H1 (cell line): ENCODE data around the gene ODAPH. TPM values are rescaled to one million over a fixed set of nuclear protein-coding genes. Genes with fewer than 3 reads are reported as not detected.

ENCODE experiments used
- CTCF ChIA-PET: fragments of 300-600 bp; sonication (Branson Sonifier 250); formaldehyde crosslinking; loops from one replicate; lab custom pipeline; 2021; ENCODE audit not compliant: partially characterized antibody; lab: Charles Lee
- POLR2A ChIA-PET: fragments of 300-600 bp; sonication (Branson Sonifier 250); formaldehyde crosslinking; loops from one replicate; lab custom pipeline; 2021; ENCODE audit warnings: inconsistent platforms; ENCODE audit not compliant: partially characterized antibody; lab: Charles Lee
- DNase-seq, 2 experiments: peaks; one replicate each; pipeline versions ENCODE4 v3.0.0 to v3.0.0-alpha.2; 2010 to 2022; ENCODE audit warnings: low spot score in 2 of 2, low read depth in 1 of 2, mixed read lengths in 1 of 2
- FAIRE-seq: peaks from 2 replicates; lab custom pipeline; 2011; peaks lifted over from hg19 to GRCh38; lab: Jason Lieb, UNC
- H2AFZ ChIP-seq: 2 replicates; pipeline ENCODE4 v1.8.1; 2012; ENCODE audit warnings: low read length, inconsistent platforms
- H2AK5ac ChIP-seq: 2 replicates; pipeline ENCODE4 v1.6.1; 2013; ENCODE audit warnings: low read depth, low read length
- H2BK120ac ChIP-seq: replicated peaks from 2 replicates; pipeline ENCODE3; 2013; ENCODE audit warnings: low read depth, low read length, inconsistent platforms
- H2BK12ac ChIP-seq: 2 replicates; pipeline ENCODE4 v1.6.1; 2013; ENCODE audit warnings: low read depth, low read length
- H2BK15ac ChIP-seq: 2 replicates; pipeline ENCODE4 v1.6.1; 2013; ENCODE audit warnings: low read length
- H2BK20ac ChIP-seq: 2 replicates; pipeline ENCODE4 v1.6.1; 2013; ENCODE audit warnings: low read length
- H2BK5ac ChIP-seq: 2 replicates; pipeline ENCODE4 v1.6.1; 2013; ENCODE audit warnings: low read depth, low read length
- H3K14ac ChIP-seq: 2 replicates; pipeline ENCODE4 v1.6.1; 2013; ENCODE audit warnings: inconsistent platforms; ENCODE audit not compliant: insufficient read length
- H3K18ac ChIP-seq: 2 replicates; pipeline ENCODE4 v1.6.1; 2013; ENCODE audit warnings: low read length; ENCODE audit errors: extremely low read depth
- H3K23ac ChIP-seq: 2 replicates; pipeline ENCODE4 v1.6.1; 2013; ENCODE audit warnings: inconsistent platforms; ENCODE audit not compliant: insufficient read length
- H3K23me2 ChIP-seq: 2 replicates; pipeline ENCODE4 v1.6.1; 2013; ENCODE audit warnings: low read depth, low read length
- H3K27ac ChIP-seq: 2 replicates; pipeline ENCODE4 v1.6.1; 2011; ENCODE audit warnings: low read depth, low read length, inconsistent platforms
- H3K27me3 ChIP-seq, 4 experiments: replicated peaks in 1 of 4; 1 replicate in 1 of 4; 2 replicates in 3 of 4; pipeline versions ENCODE4 v1.6.1 to v1.8.1; 2011 to 2013; ENCODE audit warnings: low read length in 3 of 4, mild to moderate bottlenecking in 3 of 4, inconsistent platforms in 2 of 4, mixed read lengths in 2 of 4, moderate library complexity in 1 of 4; ENCODE audit not compliant: control insufficient read depth in 3 of 4, insufficient read depth in 3 of 4; ENCODE audit errors: extremely low read depth in 1 of 4
- H3K36me3 ChIP-seq, 4 experiments: 2 replicates each; pipeline versions ENCODE4 v1.6.1 to v1.8.1; 2011 to 2013; ENCODE audit warnings: mild to moderate bottlenecking in 4 of 4, low read length in 3 of 4, moderate library complexity in 2 of 4, control low read depth in 1 of 4, inconsistent platforms in 1 of 4; ENCODE audit not compliant: insufficient read depth in 4 of 4, control insufficient read depth in 2 of 4
- H3K4ac ChIP-seq: replicated peaks from 2 replicates; pipeline ENCODE3; 2013; ENCODE audit warnings: low read length, low read depth, mixed read lengths, inconsistent platforms; ENCODE audit not compliant: insufficient read length
- H3K4me1 ChIP-seq, 4 experiments: replicated peaks in 1 of 4; 1 replicate in 1 of 4; 2 replicates in 3 of 4; pipeline versions ENCODE4 v1.6.1 to v1.8.1; 2011 to 2013; ENCODE audit warnings: low read length in 3 of 4, inconsistent platforms in 2 of 4, mixed read lengths in 1 of 4; ENCODE audit not compliant: insufficient read depth in 4 of 4, control insufficient read depth in 3 of 4
- H3K4me2 ChIP-seq, 2 experiments: 2 replicates each; pipeline versions ENCODE4 v1.6.1 to v1.8.1; 2011 to 2013; ENCODE audit warnings: low read depth in 2 of 2, low read length in 2 of 2, control low read depth in 1 of 2, inconsistent platforms in 1 of 2, mild to moderate bottlenecking in 1 of 2; ENCODE audit not compliant: insufficient read depth in 1 of 2
- H3K4me3 ChIP-seq, 4 experiments: fragments of 200-600, 300-600 bp in 1 of 4; sonication (generic), shearing (Covaris generic), sonication (Bioruptor Twin) in 1 of 4; 2 replicates each; pipeline versions ENCODE4 v1.5.1 to v1.8.1; 2011 to 2016; ENCODE audit warnings: low read length in 4 of 4, low read depth in 3 of 4, control low read depth in 2 of 4, inconsistent platforms in 2 of 4, mild to moderate bottlenecking in 2 of 4, mixed read lengths in 1 of 4, moderate library complexity in 1 of 4; ENCODE audit not compliant: insufficient read depth in 2 of 4; ENCODE audit errors: extremely low read depth in 1 of 4
- H3K56ac ChIP-seq: replicated peaks from 2 replicates; pipeline ENCODE3; 2013; ENCODE audit warnings: low read depth, mild to moderate bottlenecking, mixed read lengths, low read length, inconsistent platforms; ENCODE audit not compliant: insufficient read length
- H3K79me1 ChIP-seq: 2 replicates; pipeline ENCODE4 v1.6.1; 2013; ENCODE audit warnings: low read depth, low read length, control low read depth
- H3K79me2 ChIP-seq, 2 experiments: 2 replicates each; pipeline versions ENCODE4 v1.6.1 to v1.8.1; 2012 to 2013; ENCODE audit warnings: low read length in 2 of 2, mild to moderate bottlenecking in 2 of 2, inconsistent platforms in 1 of 2; ENCODE audit not compliant: insufficient read depth in 2 of 2, control insufficient read depth in 1 of 2
- H3K9ac ChIP-seq, 4 experiments: replicated peaks in 1 of 4; 1 replicate in 1 of 4; 2 replicates in 3 of 4; pipeline versions ENCODE4 v1.6.1 to v1.8.1; 2011 to 2013; ENCODE audit warnings: low read depth in 3 of 4, low read length in 3 of 4, control low read depth in 2 of 4, mild to moderate bottlenecking in 2 of 4, moderate library complexity in 2 of 4, inconsistent platforms in 1 of 4; ENCODE audit errors: extremely low read depth in 1 of 4
- H3K9me3 ChIP-seq, 2 experiments: 2 replicates each; pipeline versions ENCODE4 v1.6.1 to v1.8.1; 2012 to 2013; ENCODE audit warnings: mild to moderate bottlenecking in 2 of 2, moderate library complexity in 2 of 2, control low read depth in 1 of 2, inconsistent platforms in 1 of 2, low read depth in 1 of 2, low read length in 1 of 2, mixed read lengths in 1 of 2; ENCODE audit not compliant: insufficient read depth in 2 of 2
- H4K20me1 ChIP-seq, 2 experiments: replicated peaks in 1 of 2; 2 replicates each; pipeline versions ENCODE3 to v1.8.1; 2011 to 2013; ENCODE audit warnings: inconsistent platforms in 2 of 2, low read length in 2 of 2, mild to moderate bottlenecking in 1 of 2; ENCODE audit not compliant: insufficient read depth in 2 of 2, control insufficient read depth in 1 of 2
- H4K5ac ChIP-seq: 2 replicates; pipeline ENCODE4 v1.6.1; 2013; ENCODE audit warnings: low read length, low read depth, mixed read lengths, inconsistent platforms; ENCODE audit not compliant: insufficient read length
- H4K8ac ChIP-seq: 2 replicates; pipeline ENCODE4 v1.8.0; 2013; ENCODE audit warnings: mild to moderate bottlenecking, moderate library complexity, low read length, inconsistent platforms; ENCODE audit not compliant: insufficient read depth; ENCODE audit errors: extremely low read depth
- H4K91ac ChIP-seq: replicated peaks from 2 replicates; pipeline ENCODE3; 2013; ENCODE audit warnings: low read length, mixed read lengths, inconsistent platforms; ENCODE audit not compliant: insufficient read length
- BRCA1 ChIP-seq: IDR thresholded peaks from 2 replicates; pipeline ENCODE4 v1.6.1; 2012; ENCODE audit warnings: low read depth, low read length, improper control_type of control experiment
- EP300 ChIP-seq, 2 experiments: IDR thresholded peaks; 1 replicate in 1 of 2; 2 replicates in 1 of 2; pipeline ENCODE4 v1.6.1; 2011 to 2012; ENCODE audit warnings: low read depth in 2 of 2, low read length in 2 of 2, mild to moderate bottlenecking in 2 of 2, borderline replicate concordance in 1 of 2, inconsistent platforms in 1 of 2, moderate library complexity in 1 of 2
- RFX5 ChIP-seq: IDR thresholded peaks from 2 replicates; pipeline ENCODE4 v1.6.1; 2011; ENCODE audit warnings: low read depth, low read length, improper control_type of control experiment, borderline replicate concordance
- RXRA ChIP-seq: IDR thresholded peaks from 2 replicates; pipeline ENCODE4 v1.6.1; 2011; ENCODE audit warnings: low read depth, mild to moderate bottlenecking, low read length, moderate library complexity; ENCODE audit not compliant: insufficient read depth
- SIRT6 ChIP-seq: IDR thresholded peaks from one replicate; pipeline ENCODE4 v1.7.1; 2012; ENCODE audit warnings: low read length, inconsistent platforms
- TAF7 ChIP-seq: optimal IDR thresholded peaks from 2 replicates; pipeline ENCODE3; 2011; ENCODE audit warnings: low read depth, mild to moderate bottlenecking, inconsistent platforms, low read length, moderate library complexity, borderline replicate concordance
- WGBS, 2 experiments: shearing (Covaris generic) in 1 of 2; methylation state at CpG; one replicate each; pipeline versions ENCODE4 v1.1.6 to v1.1.7; 2013 to 2015; ENCODE audit warnings: low lambda C conversion rate in 2 of 2, mixed read lengths in 2 of 2, inconsistent platforms in 1 of 2, low coverage in 1 of 2, missing lambda C conversion rate in 1 of 2; ENCODE audit not compliant: insufficient replicate concordance in 2 of 2, insufficient coverage in 1 of 2, insufficient read length in 1 of 2; ENCODE audit errors: extremely low coverage in 1 of 2, missing lambda C conversion rate in 1 of 2; 5-methylcytosine and 5-hydroxymethylcytosine counted together
- polyA plus RNA-seq, 7 experiments: library from polyadenylated mRNA; depleted of rRNA in 3 of 7; stranded (reverse) in 5 of 7; unstranded in 2 of 7; fragments of >200 nt in 5 of 7; fragments of 200-250 nt in 2 of 7; gene quantifications; 1 replicate in 5 of 7; 2 replicates in 1 of 7; 4 replicates in 1 of 7; pipeline versions ENCODE4 v1.2.1 to v1.2.3, GENCODE V29; 2011 to 2013; ENCODE audit warnings: missing spikeins in 2 of 7, mixed read lengths in 2 of 7
- total RNA-seq: library from RNA; stranded (reverse); fragmentation: NEBNext Ultra II Directional; extraction: Animal tissue kit (Norgen Biotek cat#: 25700); gene quantifications from 2 replicates; pipeline ENCODE4 v1.2.1, GENCODE V29; 2021

The ODAPH gene
- total and polyA plus RNA-seq, 2 of the 8 experiments (the other 6 are each of a cell fraction or from before 2014, with no cell fraction given), result not detected

- no peaks in the 10 kb centered on the region for H3K79me1 ChIP-seq
- POLR2A ChIA-PET, result no interaction called here
- no peak overlapping the region for H3K4me3 ChIP-seq
- 89% methylated on average over 2 of the region's 2 CpGs; no CpG with 5 or more reads in 1 of the 2 experiments for WGBS, 2 experiments
- no peak overlapping the region for H4K91ac ChIP-seq
- H2BK12ac ChIP-seq, result no peak overlapping the region
- no peak overlapping the region for H3K18ac ChIP-seq
- H3K4me2 ChIP-seq, result no peak overlapping the region
- H4K8ac ChIP-seq, result no peak overlapping the region
- no peak overlapping the region for H3K23ac ChIP-seq
- no peak overlapping the region for H2BK120ac ChIP-seq
- H3K23me2 ChIP-seq, result no peaks in the 10 kb centered on the region; the same call in 1 of the 2 replicates
- FAIRE-seq (no peak), DNase-seq (no peak)
- no peak overlapping the region for H2BK15ac ChIP-seq
- no peak overlapping the region for H3K56ac ChIP-seq
- no peak overlapping the region for H3K4ac ChIP-seq
- no peaks in the 10 kb centered on the region for H3K79me2 ChIP-seq
- H4K5ac ChIP-seq, result no peak overlapping the region
- H3K27me3 ChIP-seq, result peaks cover 0 to under 1% (median 0%) of the 10 kb centered on the region in 4 experiments; a peak in 3 of 7 replicates
- H3K9me3 ChIP-seq, result peaks cover 0 to 9% of the 10 kb centered on the region in 2 experiments; a peak in 1 of 4 replicates
- H2AFZ ChIP-seq, result no peak overlapping the region
- CTCF ChIA-PET, result no interaction called here
- H3K27ac ChIP-seq, result no peak overlapping the region
- no peaks in the 10 kb centered on the region for H3K4me1 ChIP-seq
- no peak overlapping the region for H2AK5ac ChIP-seq
- H4K20me1 ChIP-seq, result no peaks in the 10 kb centered on the region
- no peaks in the 10 kb centered on the region for H3K36me3 ChIP-seq
- no peak overlapping the region for H2BK5ac ChIP-seq
- H3K9ac ChIP-seq, result no peak overlapping the region
- no peak for TF ChIP-seq TAF7
- TF ChIP-seq RFX5, result no peak
- no peak for TF ChIP-seq RXRA
- TF ChIP-seq BRCA1, result no peak
- TF ChIP-seq SIRT6, result no peak
- no peak for TF ChIP-seq EP300 (IDR thresholded peaks at IDR 0.05; ENCODE audit: borderline replicate concordance in 1 of 2, low read depth in 2 of 2, low read length in 2 of 2)
- no peak overlapping the region for H2BK20ac ChIP-seq
- H3K14ac ChIP-seq, result no peak overlapping the region
Measured at GRCh38 chr4:75567725-75568124, 11.9 kb downstream of the ODAPH start.
